K562 (cell line): ENCODE measurements around the gene ADAM10. TPM values are rescaled to one million over a fixed set of nuclear protein-coding genes. Genes with fewer than 3 reads are reported as not detected.

Source experiments
- ATAC-seq: fragments of 200-7000 bp; cut with Tn5 transposase; 3 replicates; pipeline ENCODE4 v1.9.1; 2020; ENCODE audit warnings: moderate library complexity
- BruUV-seq: library from RNA; stranded (reverse); fragments of 400-500 nt; replicated peaks from 2 replicates; lab custom pipeline; 2021; lab: Mats Ljungman, UMichigan
- CTCF ChIA-PET: fragments of 300-600 bp; formaldehyde crosslinking; extraction: SDS; loops from one replicate; lab custom pipeline; 2021; ENCODE audit warnings: low intra/inter-chr PET ratio; lab: Yijun Ruan, JAX
- POLR2A ChIA-PET: fragments of 300-600, 350-650 bp; sonication (Branson Sonifier 250); formaldehyde crosslinking; extraction: SDS; loops from one replicate; lab custom pipeline; 2021; ENCODE audit warnings: antibody characterized with exemption, inconsistent platforms; lab: Yijun Ruan, JAX
- DNase-seq, 4 experiments: peaks; one replicate each; pipeline versions ENCODE4 v3.0.0 to v3.0.0-alpha.2; 2011 to 2018; ENCODE audit warnings: low spot score in 3 of 4, mixed read lengths in 3 of 4; ENCODE audit errors: extremely low read depth in 1 of 4
- FAIRE-seq: peaks from 2 replicates; lab custom pipeline; 2011; peaks lifted over from hg19 to GRCh38; lab: Jason Lieb, UNC
- H2AFZ ChIP-seq: 2 replicates; pipeline ENCODE4 v1.6.0; 2011; ENCODE audit warnings: low read depth, low read length, control low read depth, inconsistent platforms
- H3K27ac ChIP-seq: fragments of 200-600 bp; 3 replicates; pipeline ENCODE4 v1.8.0; 2011; ENCODE audit warnings: low read depth, mild to moderate bottlenecking, control low read depth, inconsistent platforms, low read length, moderate library complexity, mixed read lengths; ENCODE audit errors: extremely low read depth
- H3K27me3 ChIP-seq, 2 experiments: fragments of 300-600 bp in 1 of 2; 2 replicates in 1 of 2; 3 replicates in 1 of 2; pipeline versions ENCODE4 v1.6.0 to v1.8.0; 2011; ENCODE audit warnings: inconsistent platforms in 2 of 2, low read length in 2 of 2, mild to moderate bottlenecking in 1 of 2, mixed read lengths in 1 of 2, moderate library complexity in 1 of 2; ENCODE audit not compliant: control insufficient read depth in 2 of 2, insufficient read depth in 2 of 2
- H3K36me3 ChIP-seq: fragments of 300-600 bp; 3 replicates; pipeline ENCODE4 v1.8.0; 2011; ENCODE audit warnings: mild to moderate bottlenecking, low read length, inconsistent platforms; ENCODE audit not compliant: control insufficient read depth, insufficient read depth
- H3K4me1 ChIP-seq, 2 experiments: fragments of 200-600 bp in 1 of 2; replicated peaks in 1 of 2; 2 replicates in 1 of 2; 3 replicates in 1 of 2; pipeline versions ENCODE4 v1.5.1 to v1.8.0; 2011; ENCODE audit warnings: inconsistent platforms in 2 of 2, low read length in 2 of 2, mild to moderate bottlenecking in 1 of 2, mixed read lengths in 1 of 2, moderate library complexity in 1 of 2; ENCODE audit not compliant: control insufficient read depth in 2 of 2, insufficient read depth in 2 of 2
- H3K4me2 ChIP-seq: 2 replicates; pipeline ENCODE4 v1.6.1; 2011; ENCODE audit warnings: low read length, control low read depth, inconsistent platforms, mixed read lengths; ENCODE audit not compliant: insufficient read depth
- H3K4me3 ChIP-seq: fragments of 200-600 bp; sonication (generic), shearing (Covaris generic); 2 replicates; pipeline ENCODE4 v1.5.1; 2016; ENCODE audit warnings: control low read depth, inconsistent platforms
- H3K79me2 ChIP-seq: fragments of 200-600 bp; 3 replicates; pipeline ENCODE4 v1.8.0; 2011; ENCODE audit warnings: low read length, inconsistent platforms; ENCODE audit not compliant: control insufficient read depth, insufficient read depth
- H3K9ac ChIP-seq, 2 experiments: 2 replicates each; pipeline versions ENCODE4 v1.6.0 to v1.6.1; 2011; ENCODE audit warnings: low read depth in 2 of 2, low read length in 2 of 2, control low read depth in 1 of 2, inconsistent platforms in 1 of 2, mild to moderate bottlenecking in 1 of 2, mixed read lengths in 1 of 2; ENCODE audit not compliant: insufficient read depth in 1 of 2
- H3K9me1 ChIP-seq: one replicate; pipeline ENCODE4 v1.6.0; 2011; ENCODE audit warnings: inconsistent platforms, mild to moderate bottlenecking, low read length, moderate library complexity; ENCODE audit not compliant: control insufficient read depth, insufficient read depth
- H3K9me3 ChIP-seq: replicated peaks from 2 replicates; pipeline ENCODE4 v1.5.1; 2011; ENCODE audit warnings: low read depth, low read length, inconsistent platforms; ENCODE audit not compliant: control insufficient read depth, insufficient read depth
- H4K20me1 ChIP-seq: replicated peaks from 2 replicates; pipeline ENCODE4 v1.6.1; 2011; ENCODE audit warnings: low read length, inconsistent platforms, mixed read lengths; ENCODE audit not compliant: control insufficient read depth, insufficient read depth
- CTBP1 ChIP-seq: fragments of 450-650 bp; IDR thresholded peaks from 2 replicates; pipeline ENCODE4 v1.6.1; 2016; ENCODE audit warnings: borderline replicate concordance
- HDAC8 ChIP-seq: fragments of 450-650 bp; IDR thresholded peaks from 2 replicates; pipeline ENCODE4 v1.6.1; 2016; ENCODE audit warnings: mild to moderate bottlenecking, missing genetic modification characterization, moderate library complexity, missing compliant biosample characterization
- HNRNPK ChIP-seq: fragments of 200-400 bp; formaldehyde crosslinking; IDR thresholded peaks from one replicate; pipeline ENCODE4 v1.6.1; 2018; ENCODE audit warnings: mild to moderate bottlenecking, low read depth, low read length; ENCODE audit not compliant: poor library complexity, severe bottlenecking
- PCBP2 ChIP-seq: fragments of 200-400 bp; formaldehyde crosslinking; IDR thresholded peaks from 2 replicates; pipeline ENCODE4 v1.6.1; 2018; ENCODE audit warnings: low read length, low read depth, mild to moderate bottlenecking, moderate library complexity; ENCODE audit not compliant: poor library complexity, severe bottlenecking
- ZNF76 ChIP-seq: fragments of 250-450 bp; sonication (Bioruptor Pico); IDR thresholded peaks from 2 replicates; pipeline ENCODE4 v1.4.0; 2020; ENCODE audit warnings: mild to moderate bottlenecking, moderate library complexity, borderline replicate concordance
- WGBS: fragments of 100-300 bp; shearing (Covaris generic); methylation state at CpG from one replicate; pipeline ENCODE4 v1.1.6; 2016; ENCODE audit warnings: low coverage, mixed read lengths; ENCODE audit not compliant: insufficient coverage; ENCODE audit errors: missing lambda C conversion rate; 5-methylcytosine and 5-hydroxymethylcytosine counted together
- in situ Hi-C: fragments of 300-500 bp; cut with MboI; formaldehyde crosslinking; loops from 4 replicates; pipeline ENCODE4 v1.15.0; 2018; ENCODE audit warnings: inconsistent platforms, mixed read lengths
- intact Hi-C: fragments of 100-400 bp; cut with micrococcal nuclease; formaldehyde crosslinking; loops from 2 replicates; pipeline ENCODE4 v1.14.2; 2022
- polyA plus RNA-seq, 8 experiments: library from polyadenylated mRNA; depleted of rRNA in 4 of 8; stranded (reverse) in 5 of 8; unstranded in 3 of 8; fragments of >200 nt; fragmentation: Nextera tagmentation in 2 of 8; fragmentation: Illumina TruSeq in 1 of 8; extraction: Ambion mirVana in 2 of 8; extraction: Trizol in 1 of 8; gene quantifications; 2 replicates each; pipeline versions ENCODE4 v1.2.1 to v1.2.3, GENCODE V29; 2011 to 2014; ENCODE audit warnings: inconsistent platforms in 1 of 8, missing spikeins in 1 of 8
- total RNA-seq, 7 experiments: library from RNA; depleted of rRNA in 6 of 7; stranded (reverse); fragments of >200 nt in 6 of 7; fragmentation: Illumina TruSeq in 2 of 7; extraction: Trizol in 2 of 7; gene quantifications; 2 replicates each; pipeline versions ENCODE4 v1.2.1 to v1.2.3, GENCODE V29; 2011 to 2021; ENCODE audit warnings: low replicate concordance in 1 of 7
- TF ChIP-seq, protein P1 (sequence below): sonication (generic); formaldehyde crosslinking; IDR thresholded peaks from 2 replicates; pipeline ENCODE4 v1.8.0; 2022; ENCODE audit warnings: missing genetic modification reagents, mild to moderate bottlenecking, moderate library complexity, borderline replicate concordance
- TF ChIP-seq, protein P2 (sequence below), 2 experiments: IDR thresholded peaks; 2 replicates each; pipeline ENCODE4 v1.6.1; 2011; ENCODE audit warnings: borderline replicate concordance in 1 of 2, control low read depth in 1 of 2, low read depth in 1 of 2, low read length in 1 of 2, mild to moderate bottlenecking in 1 of 2, mixed read lengths in 1 of 2, moderate library complexity in 1 of 2; ENCODE audit not compliant: insufficient read depth in 1 of 2, insufficient read length in 1 of 2, poor library complexity in 1 of 2, severe bottlenecking in 1 of 2; ENCODE audit errors: extremely low read depth in 1 of 2
- TF ChIP-seq, protein P3 (sequence below): fragments of 450-650 bp; IDR thresholded peaks from 2 replicates; pipeline ENCODE4 v1.6.1; 2016; ENCODE audit warnings: antibody characterized with exemption

ADAM10 gene
- total and polyA plus RNA-seq, 9 of the 15 experiments (the other 6 are each of a cell fraction or from before 2014, with no cell fraction given) = 11.9 to 152 (median 57.3) TPM

DNA sequence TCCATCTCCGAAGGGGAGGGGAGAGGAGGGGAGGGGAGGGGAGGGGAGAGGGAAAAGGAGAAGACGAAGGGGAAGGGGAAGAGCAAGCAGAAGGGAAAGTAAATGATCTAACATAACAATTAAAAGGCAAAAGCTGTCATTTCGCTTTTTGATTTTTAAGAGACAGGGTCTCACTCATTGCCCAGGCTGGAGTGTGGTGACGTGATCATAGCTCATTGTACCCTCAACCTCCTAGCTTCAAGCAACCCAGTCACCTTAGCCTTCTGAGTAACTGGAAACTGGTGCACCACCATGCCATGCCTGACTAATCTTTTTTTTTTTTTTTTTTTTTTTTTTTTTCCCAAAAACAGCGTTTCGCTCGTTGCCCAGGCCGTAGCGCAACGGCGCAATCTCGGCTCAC lies 22.6 kb downstream of the ADAM10 start:
- WGBS = 83% methylated on average over 3 of the region's 12 CpGs
- FAIRE-seq (no peak), DNase-seq (no peak)
- POLR2A ChIA-PET = interaction anchor here (1.2 kb wide), 1 partner anchor 13 kb away, joined by 3 read pairs; no protein-coding TSS in a partner anchor
- peaks cover 6% of the 10 kb centered on the region; the same call in 1 of the 3 replicates for H3K36me3 ChIP-seq
- H3K9me3 ChIP-seq = no peaks in the 10 kb centered on the region
- TF ChIP-seq PCBP2 (peak; percentile 61), HNRNPK (peak; percentile 39)
- TF ChIP-seq, protein P1, sequence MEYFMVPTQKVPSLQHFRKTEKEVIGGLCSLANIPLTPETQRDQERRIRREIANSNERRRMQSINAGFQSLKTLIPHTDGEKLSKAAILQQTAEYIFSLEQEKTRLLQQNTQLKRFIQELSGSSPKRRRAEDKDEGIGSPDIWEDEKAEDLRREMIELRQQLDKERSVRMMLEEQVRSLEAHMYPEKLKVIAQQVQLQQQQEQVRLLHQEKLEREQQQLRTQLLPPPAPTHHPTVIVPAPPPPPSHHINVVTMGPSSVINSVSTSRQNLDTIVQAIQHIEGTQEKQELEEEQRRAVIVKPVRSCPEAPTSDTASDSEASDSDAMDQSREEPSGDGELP (CRISPR knock-in tag) = no peak
- TF ChIP-seq, all 486 proteins: peak for 2
- ATAC-seq = no peak
- Histone ChIP-seq H2AFZ (no peak overlapping the region), H3K4me3 (no peak overlapping the region), H3K79me2 (peaks cover 98% of the 10 kb centered on the region), H3K4me2 (no peak overlapping the region), H3K4me1 (peaks cover 7% of the 10 kb centered on the region in 2 experiments; a peak in 3 of 5 replicates), H4K20me1 (peaks cover 4% of the 10 kb centered on the region; the same call in 1 of the 2 replicates), H3K27ac (no peak overlapping the region), H3K9ac (no peak overlapping the region), H3K27me3 (no peaks in the 10 kb centered on the region), H3K9me1 (no peaks in the 10 kb centered on the region)
- no TSS peak for BruUV-seq
- in situ Hi-C loops (no loop called here), intact Hi-C loops (no loop called here)
- CTCF ChIA-PET = no interaction called here

- no peaks in the 10 kb centered on the region for H3K9me3 ChIP-seq
- DNase-seq = no peak
- peak; percentile 68 for ATAC-seq
- ChIA-PET CTCF (no interaction called here), POLR2A (interaction anchor here (0.8 to 2.0 kb wide), 5 partner anchors 11 to 156 kb away, joined by 3 to 7 read pairs (median 4); no protein-coding TSS in a partner anchor)
- no peak overlapping the region for H2AFZ ChIP-seq
- intact Hi-C loops (no loop called here), in situ Hi-C loops (no loop called here)
- H3K27me3 ChIP-seq = no peaks in the 10 kb centered on the region
- H3K4me3 ChIP-seq = no peak overlapping the region
- H3K4me2 ChIP-seq = no peak overlapping the region
- H3K9me1 ChIP-seq = no peaks in the 10 kb centered on the region
- no peaks in the 10 kb centered on the region; the same call in 1 of the 2 replicates for H4K20me1 ChIP-seq
- TF ChIP-seq, protein P2, sequence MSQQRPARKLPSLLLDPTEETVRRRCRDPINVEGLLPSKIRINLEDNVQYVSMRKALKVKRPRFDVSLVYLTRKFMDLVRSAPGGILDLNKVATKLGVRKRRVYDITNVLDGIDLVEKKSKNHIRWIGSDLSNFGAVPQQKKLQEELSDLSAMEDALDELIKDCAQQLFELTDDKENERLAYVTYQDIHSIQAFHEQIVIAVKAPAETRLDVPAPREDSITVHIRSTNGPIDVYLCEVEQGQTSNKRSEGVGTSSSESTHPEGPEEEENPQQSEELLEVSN (IDR thresholded peaks at IDR 0.05; ENCODE audit: borderline replicate concordance in 1 of 2, extremely low read depth in 1 of 2, insufficient read depth in 1 of 2, insufficient read length in 1 of 2, low read depth in 1 of 2, low read length in 1 of 2, poor library complexity in 1 of 2, severe bottlenecking in 1 of 2) = no peak
- TF ChIP-seq, protein P3, sequence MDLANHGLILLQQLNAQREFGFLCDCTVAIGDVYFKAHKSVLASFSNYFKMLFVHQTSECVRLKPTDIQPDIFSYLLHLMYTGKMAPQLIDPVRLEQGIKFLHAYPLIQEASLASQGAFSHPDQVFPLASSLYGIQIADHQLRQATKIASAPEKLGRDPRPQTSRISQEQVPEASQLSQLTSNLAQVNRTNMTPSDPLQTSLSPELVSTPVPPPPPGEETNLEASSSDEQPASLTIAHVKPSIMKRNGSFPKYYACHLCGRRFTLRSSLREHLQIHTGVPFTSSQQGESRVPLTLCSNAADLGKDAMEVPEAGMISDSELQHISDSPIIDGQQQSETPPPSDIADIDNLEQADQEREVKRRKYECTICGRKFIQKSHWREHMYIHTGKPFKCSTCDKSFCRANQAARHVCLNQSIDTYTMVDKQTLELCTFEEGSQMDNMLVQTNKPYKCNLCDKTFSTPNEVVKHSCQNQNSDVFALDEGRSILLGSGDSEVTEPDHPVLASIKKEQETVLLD = no peak
- TF ChIP-seq CTBP1 (no peak), HDAC8 (tag) (no peak), ZNF76 (CRISPR knock-in tag) (no peak)
- TF ChIP-seq, all 486 proteins: peak for 0
- H3K4me1 ChIP-seq = peaks cover 3 to 7% of the 10 kb centered on the region in 2 experiments; a peak in 2 of 5 replicates
- H3K27ac ChIP-seq = peak overlapping the region; percentile 9; the same call in 1 of the 3 replicates
- peak; percentile 15 for FAIRE-seq
- BruUV-seq = no TSS peak
- H3K79me2 ChIP-seq = peaks cover 97% of the 10 kb centered on the region
- peaks cover 6% of the 10 kb centered on the region; the same call in 1 of the 3 replicates for H3K36me3 ChIP-seq
- WGBS = 55% methylated on average over 1 of the region's 1 CpG
- no peak overlapping the region for H3K9ac ChIP-seq
Observed at GRCh38 chr15:58724466-58724865, 25.0 kb downstream of the ADAM10 start.
